HG03342 (cell line): ENCODE measurements around the gene PIK3IP1.
"Not testable (repeated sequence)": the region's sequence is repeated elsewhere in the genome, so short reads cannot be mapped to it uniquely, and the experiment has no call there.

Source experiments
- ATAC-seq: cut with Tn5 transposase; IDR thresholded peaks from one replicate; pipeline ENCODE4 v1.9.1; 2021; ENCODE audit warnings: mild to moderate bottlenecking, moderate library complexity; ENCODE audit not compliant: unreplicated experiment

PIK3IP1 gene, protein sequence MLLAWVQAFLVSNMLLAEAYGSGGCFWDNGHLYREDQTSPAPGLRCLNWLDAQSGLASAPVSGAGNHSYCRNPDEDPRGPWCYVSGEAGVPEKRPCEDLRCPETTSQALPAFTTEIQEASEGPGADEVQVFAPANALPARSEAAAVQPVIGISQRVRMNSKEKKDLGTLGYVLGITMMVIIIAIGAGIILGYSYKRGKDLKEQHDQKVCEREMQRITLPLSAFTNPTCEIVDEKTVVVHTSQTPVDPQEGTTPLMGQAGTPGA

GRCh38 chr22:31292236-31292989 lies at the start of gene PIK3IP1:
Gene PIK3IP1, minus strand, starts transcription at chr22:31292488. Its CDS starts 144 bp downstream, at chr22:31292344.
- no peak for ATAC-seq

DNA sequence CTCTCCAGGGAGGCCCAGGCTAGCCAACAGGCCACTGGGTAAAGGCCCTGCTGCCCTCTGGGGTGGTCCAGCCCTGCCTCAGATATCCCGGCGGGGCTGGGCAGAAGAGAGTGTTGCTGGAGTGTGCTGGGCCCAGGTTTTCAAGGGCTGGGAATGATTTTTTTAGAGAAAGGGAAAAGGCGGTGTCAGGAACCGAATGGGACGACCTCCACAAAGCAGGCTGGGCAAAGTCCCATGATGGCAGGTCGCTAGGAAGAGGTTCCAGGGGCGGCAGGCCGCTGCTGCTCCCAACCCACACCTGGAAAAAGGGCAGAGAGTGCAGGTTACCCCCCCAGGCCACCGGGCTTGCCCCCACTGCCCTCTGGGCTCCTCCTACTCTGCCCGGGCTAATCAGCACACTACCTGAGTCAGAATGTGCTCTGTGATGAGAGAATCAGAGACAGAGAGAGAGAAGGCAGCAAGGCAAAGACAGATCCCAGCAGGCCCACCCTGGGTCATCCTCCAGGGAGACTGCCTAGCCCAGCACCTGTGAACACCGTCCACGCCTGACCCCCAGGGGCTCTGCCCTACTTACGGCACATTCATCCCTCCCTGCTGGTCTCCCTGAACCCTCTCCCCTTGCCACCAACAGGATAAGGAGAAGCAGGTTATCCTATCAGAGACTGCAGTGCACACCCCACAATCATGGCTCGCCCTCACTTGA lies 49.2 kb upstream of the PIK3IP1 start:
- ATAC-seq, result no peak

GRCh38 chr22:31340765-31341247 lies 48.5 kb upstream of the PIK3IP1 start:
- ATAC-seq, result no peak

GRCh38 chr22:31340360-31340759 lies 48.1 kb upstream of the PIK3IP1 start:
- no peak for ATAC-seq

- ATAC-seq, result no peak
Measured at GRCh38 chr22:31339148-31339832, 47.0 kb upstream of the PIK3IP1 start.

DNA sequence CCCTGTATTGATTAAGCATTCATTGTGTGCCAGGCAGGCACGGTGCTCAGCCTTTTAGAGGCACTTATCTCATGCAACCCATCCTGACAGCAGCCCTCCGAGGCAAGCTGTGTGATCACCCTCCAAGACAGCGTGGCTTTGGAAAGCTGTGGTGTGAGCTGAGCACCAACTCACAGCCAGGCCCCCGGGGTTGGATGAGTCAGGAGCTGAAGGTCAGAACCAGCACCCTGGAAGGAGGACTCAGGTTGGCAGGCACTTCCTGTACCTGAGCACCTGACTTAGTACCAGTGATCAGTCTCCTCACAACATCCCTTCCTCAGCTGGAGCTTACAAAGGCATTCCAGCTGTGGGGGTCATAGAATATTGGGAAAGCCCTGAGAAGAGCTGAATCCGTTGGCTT lies 44.9 kb upstream of the PIK3IP1 start:
- ATAC-seq, result no peak

DNA sequence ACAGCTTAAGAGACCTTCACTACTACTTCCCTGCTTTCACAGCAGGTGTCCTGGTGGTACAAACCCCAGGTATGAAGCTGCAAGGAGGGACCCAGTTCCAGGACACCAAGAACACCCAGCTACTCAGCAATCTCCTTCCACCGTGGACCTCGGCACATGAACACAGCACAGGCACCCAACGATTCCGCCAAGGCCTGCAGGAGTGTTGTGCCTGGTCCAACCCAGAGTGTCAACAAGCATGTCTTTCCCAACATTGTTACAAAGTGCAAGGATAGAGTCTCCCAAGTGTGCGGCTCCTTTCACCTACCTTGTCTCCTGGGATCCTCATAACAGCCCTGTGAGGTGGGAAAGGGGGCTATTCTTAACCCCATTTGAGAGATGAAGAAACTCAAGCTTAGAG lies 42.0 kb upstream of the PIK3IP1 start:
- ATAC-seq, result no peak

- no peak for ATAC-seq
Measured at GRCh38 chr22:31333641-31334040, 41.4 kb upstream of the PIK3IP1 start.

DNA sequence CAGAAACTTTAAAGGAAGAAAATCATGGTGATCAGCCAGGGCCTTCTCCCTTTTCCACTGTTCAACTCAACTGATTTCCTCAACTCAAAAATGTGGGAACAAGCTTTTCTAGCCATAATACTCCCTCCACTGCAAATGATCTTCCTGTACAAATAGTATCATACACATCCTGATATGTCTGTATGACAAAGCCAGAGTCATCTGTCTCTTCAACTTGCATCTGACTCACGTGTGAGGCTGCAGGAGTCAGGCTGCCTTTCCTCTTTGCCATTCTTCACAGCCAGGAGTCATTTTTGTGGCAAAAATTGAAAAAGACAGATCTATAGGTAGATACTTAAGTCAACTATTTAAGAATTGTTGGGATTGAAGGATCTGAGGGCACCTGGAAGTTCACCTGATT lies 40.6 kb upstream of the PIK3IP1 start:
- ATAC-seq, result no peak

DNA sequence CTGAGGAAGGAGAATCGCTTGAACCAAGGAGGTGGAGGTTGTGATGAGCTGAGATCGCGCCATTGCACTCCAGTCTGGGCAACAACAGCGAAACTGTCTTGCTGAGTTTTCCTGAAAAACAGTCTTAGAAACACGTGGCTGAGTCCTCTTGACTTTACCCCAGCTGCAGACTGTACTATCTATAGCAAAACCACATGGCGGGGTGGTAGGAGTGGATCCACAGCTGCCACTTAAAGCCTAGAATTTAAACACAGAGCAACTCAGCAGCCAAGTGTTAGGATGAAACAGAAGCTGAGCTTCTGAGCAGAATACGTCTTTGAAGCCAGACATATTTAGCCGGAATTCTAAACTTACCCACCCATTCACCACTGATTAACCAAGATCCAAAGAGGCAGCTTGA lies 39.7 kb upstream of the PIK3IP1 start:
- ATAC-seq, result no peak

DNA sequence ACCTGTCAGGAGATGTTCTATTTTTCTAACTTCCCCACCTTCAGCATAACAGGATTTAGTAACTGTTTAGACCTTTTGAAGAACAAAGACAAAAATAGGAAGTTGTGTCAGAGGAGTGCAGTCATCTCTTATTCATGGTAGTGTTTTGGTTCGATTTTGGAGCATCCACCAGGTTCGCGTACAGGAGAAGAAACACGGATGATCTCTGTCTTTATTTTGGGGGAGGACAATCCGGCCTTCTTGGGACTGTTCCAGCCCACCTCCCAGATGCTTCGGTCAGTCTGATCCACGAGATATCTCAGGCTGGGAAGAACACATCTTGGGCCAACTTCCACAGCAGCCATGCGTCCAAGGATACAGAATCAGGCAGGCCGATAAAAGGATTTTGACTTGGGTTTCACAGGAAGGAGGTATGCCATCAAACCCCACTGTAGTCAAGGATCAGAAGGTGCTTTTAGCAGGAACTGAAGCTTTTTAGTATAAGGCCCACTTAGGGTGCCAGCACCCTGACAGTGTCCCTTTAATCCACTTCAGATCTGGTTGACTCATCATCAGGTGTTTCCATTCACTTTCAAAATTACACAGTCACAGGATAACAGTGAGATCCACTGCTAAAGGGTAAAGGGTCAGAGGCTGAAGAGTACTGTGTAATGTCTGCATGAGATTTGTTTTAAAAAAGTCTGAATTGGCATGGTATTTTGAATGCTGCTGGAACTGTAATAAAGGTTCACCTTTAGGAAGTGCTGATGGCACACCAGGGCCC lies 37.3 kb upstream of the PIK3IP1 start:
- ATAC-seq, result no peak

DNA sequence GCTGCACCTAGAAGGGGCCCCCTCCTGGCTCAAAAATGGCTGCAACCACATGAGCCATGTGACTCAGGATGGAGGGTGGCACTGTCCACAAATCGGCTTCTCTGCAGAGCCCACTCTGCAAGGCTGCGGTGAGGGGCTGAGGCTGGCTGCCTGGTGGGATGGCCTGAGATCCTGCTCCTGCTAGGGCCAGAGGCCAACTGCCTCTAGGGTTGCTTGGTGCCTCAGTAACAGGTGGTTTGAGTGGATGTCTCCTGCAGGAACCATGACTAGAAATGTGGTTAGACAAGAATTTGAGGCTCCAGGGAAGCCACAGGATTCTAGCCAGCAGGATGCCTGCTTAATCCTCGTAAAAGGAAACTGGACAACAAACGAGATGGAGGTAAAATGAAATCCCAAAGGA lies 36.7 kb upstream of the PIK3IP1 start:
- no peak for ATAC-seq

GRCh38 chr22:31328544-31328960 lies 36.3 kb upstream of the PIK3IP1 start:
- ATAC-seq, result no peak

GRCh38 chr22:31327806-31328543 lies 35.7 kb upstream of the PIK3IP1 start:
- ATAC-seq, result no peak

DNA sequence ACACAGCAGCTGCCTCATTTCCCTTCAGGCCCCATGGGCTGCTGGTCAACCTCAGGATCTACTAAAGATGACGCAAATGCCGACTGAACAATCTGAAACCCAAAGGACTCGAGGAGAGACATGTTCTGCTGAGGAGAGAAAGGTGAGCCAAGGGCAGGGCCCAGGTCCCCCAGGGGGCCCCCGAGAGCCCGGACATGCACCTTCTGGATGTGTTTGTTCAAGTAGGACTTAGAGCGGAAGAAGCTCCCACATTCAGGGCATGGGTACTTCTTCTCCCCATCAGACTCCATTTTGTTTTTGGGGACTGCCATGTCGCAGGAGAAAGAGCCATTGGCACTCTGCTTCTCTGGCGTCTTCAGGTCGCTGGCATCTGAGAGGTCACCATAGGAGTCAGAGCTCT lies 34.6 kb upstream of the PIK3IP1 start:
- no peak for ATAC-seq

DNA sequence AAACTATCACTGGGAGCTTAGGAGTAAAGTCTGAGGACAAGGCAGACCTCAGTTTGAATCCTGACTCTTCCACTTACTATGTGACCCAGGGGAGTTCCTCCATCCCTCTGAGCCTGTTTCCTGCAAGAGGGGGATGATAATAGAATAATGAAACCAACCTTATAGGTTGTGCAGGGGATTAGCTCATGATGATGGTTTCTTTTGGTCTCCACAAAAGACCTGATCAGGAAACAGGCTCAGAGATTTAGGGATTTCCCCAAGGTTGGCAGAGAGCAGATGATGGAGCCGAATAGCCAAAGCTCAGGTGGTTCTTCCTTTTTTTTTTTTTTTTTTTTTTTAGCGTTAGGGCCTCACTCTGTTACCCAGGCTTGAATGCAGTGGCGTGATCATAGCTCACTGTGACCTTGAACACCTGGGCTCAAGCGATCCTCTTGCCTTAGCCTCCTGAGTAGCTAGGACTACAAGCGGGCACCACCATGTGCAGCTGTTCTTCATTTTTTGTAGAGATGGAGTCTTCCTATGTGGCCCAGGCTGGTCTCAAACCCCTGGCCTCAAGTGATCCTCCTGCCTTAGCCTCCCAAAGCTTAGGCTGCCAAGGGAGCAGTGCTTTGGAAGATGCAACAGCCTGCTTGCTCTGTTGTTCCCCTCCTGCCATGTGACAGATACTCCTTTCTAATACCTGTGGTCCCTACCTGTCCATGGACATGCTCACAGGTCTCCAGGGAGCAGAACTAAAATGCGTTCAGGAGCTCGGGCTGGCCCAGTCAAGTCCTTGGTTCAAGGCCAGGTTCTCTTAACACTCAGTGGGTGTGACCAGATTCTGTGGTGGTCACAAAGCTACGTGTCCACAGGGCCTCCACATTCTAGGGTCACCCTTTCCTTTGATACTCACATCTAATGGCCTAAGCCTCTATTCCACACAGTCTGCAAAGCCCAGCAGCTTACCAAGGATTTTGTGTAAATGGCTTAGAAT lies 31.6 kb upstream of the PIK3IP1 start:
- no peak for ATAC-seq

- no peak for ATAC-seq
Measured at GRCh38 chr22:31321421-31321820, 29.1 kb upstream of the PIK3IP1 start.

DNA sequence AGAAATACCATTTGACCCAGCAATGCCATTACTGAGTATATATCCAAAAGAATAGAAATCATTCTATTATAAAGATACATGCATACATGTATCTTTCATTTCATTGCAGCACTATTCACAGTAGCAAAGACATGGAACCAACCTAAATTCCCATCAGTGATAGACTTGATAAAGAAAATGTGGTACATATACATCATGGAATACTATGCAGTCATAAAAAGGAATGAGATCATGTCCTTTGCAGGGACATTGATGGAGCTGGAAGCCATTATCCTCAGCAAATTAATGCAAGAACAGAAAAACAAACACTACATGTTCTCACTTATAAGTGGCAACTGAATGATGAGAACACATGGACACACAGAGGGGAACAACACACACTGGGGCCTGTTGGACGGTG lies 21.9 kb upstream of the PIK3IP1 start:
- not testable (repeated sequence) for ATAC-seq
